ENCODE measurements around the gene HS3ST6.

The HS3ST6 gene

GRCh38 chr16:1917665-1918350 is 407 bp downstream of the HS3ST6 start:
- TF ChIP-seq CTCF (conservative IDR thresholded peaks at IDR 0.05; ENCODE audit: low read length) = no peak
- no peak for TF ChIP-seq EZH2phosphoT487 (IDR thresholded peaks at IDR 0.05; ENCODE audit: borderline replicate concordance)
- Histone ChIP-seq H4K20me1 (ENCODE audit: insufficient read depth, low read length, poor library complexity, severe bottlenecking) (no peaks in the 10 kb centered on the region), H3K9ac (ENCODE audit: low read depth, low read length, poor library complexity, severe bottlenecking) (no peak overlapping the region), H3K79me2 (ENCODE audit: insufficient read depth, low read length) (no peaks in the 10 kb centered on the region), H3K36me3 (ENCODE audit: insufficient read depth, low read length) (no peaks in the 10 kb centered on the region), H3F3A (ENCODE audit: low read depth) (no peaks in the 10 kb centered on the region), H3K27me3 (ENCODE audit: insufficient read depth, low read length, poor library complexity, severe bottlenecking) (no peaks in the 10 kb centered on the region), H2AFZ (ENCODE audit: low read length) (no peak overlapping the region), H3K4me3 (ENCODE audit: low read length, poor library complexity, severe bottlenecking) (no peak overlapping the region), H3K9me2 (replicated peaks; ENCODE audit: low read depth, low read length) (no peaks in the 10 kb centered on the region), H3K9me3 (ENCODE audit: insufficient read depth, low read depth, low read length) (no peaks in the 10 kb centered on the region), H3K4me2 (ENCODE audit: low read depth, low read length, poor library complexity, severe bottlenecking) (no peak overlapping the region), H3K4me1 (ENCODE audit: insufficient read depth, low read length, poor library complexity, severe bottlenecking) (no peaks in the 10 kb centered on the region)

GRCh38 chr16:1917056-1917664 is 1.1 kb downstream of the HS3ST6 start:
- Histone ChIP-seq H3K4me3 (ENCODE audit: low read length, poor library complexity, severe bottlenecking) (no peak overlapping the region), H3K27me3 (ENCODE audit: insufficient read depth, low read length, poor library complexity, severe bottlenecking) (no peaks in the 10 kb centered on the region), H3K9ac (ENCODE audit: low read depth, low read length, poor library complexity, severe bottlenecking) (no peak overlapping the region)

GRCh38 chr16:1916640-1916990 is 1.6 kb downstream of the HS3ST6 start:
- Histone ChIP-seq H2AFZ (ENCODE audit: low read length) (no peak overlapping the region), H3K36me3 (ENCODE audit: insufficient read depth, low read length) (no peaks in the 10 kb centered on the region), H3K27me3 (ENCODE audit: insufficient read depth, low read length, poor library complexity, severe bottlenecking) (no peaks in the 10 kb centered on the region), H3K9me3 (ENCODE audit: insufficient read depth, low read depth, low read length) (no peaks in the 10 kb centered on the region), H3F3A (ENCODE audit: low read depth) (no peaks in the 10 kb centered on the region), H3K4me2 (ENCODE audit: low read depth, low read length, poor library complexity, severe bottlenecking) (no peak overlapping the region), H3K9me2 (replicated peaks; ENCODE audit: low read depth, low read length) (no peaks in the 10 kb centered on the region), H3K4me1 (ENCODE audit: insufficient read depth, low read length, poor library complexity, severe bottlenecking) (no peaks in the 10 kb centered on the region), H3K9ac (ENCODE audit: low read depth, low read length, poor library complexity, severe bottlenecking) (no peak overlapping the region), H3K79me2 (ENCODE audit: insufficient read depth, low read length) (no peaks in the 10 kb centered on the region), H3K4me3 (ENCODE audit: low read length, poor library complexity, severe bottlenecking) (no peak overlapping the region), H4K20me1 (ENCODE audit: insufficient read depth, low read length, poor library complexity, severe bottlenecking) (no peaks in the 10 kb centered on the region)
- TF ChIP-seq EZH2phosphoT487 (IDR thresholded peaks at IDR 0.05; ENCODE audit: borderline replicate concordance) (no peak), CTCF (conservative IDR thresholded peaks at IDR 0.05; ENCODE audit: low read length) (no peak)

More at GRCh38 chr16:1917056-1917664, 1.1 kb downstream of the HS3ST6 start:
- Histone ChIP-seq H4K20me1 (ENCODE audit: insufficient read depth, low read length, poor library complexity, severe bottlenecking) (no peaks in the 10 kb centered on the region), H3K9me2 (replicated peaks; ENCODE audit: low read depth, low read length) (no peaks in the 10 kb centered on the region), H3K36me3 (ENCODE audit: insufficient read depth, low read length) (no peaks in the 10 kb centered on the region), H3F3A (ENCODE audit: low read depth) (no peaks in the 10 kb centered on the region), H3K9me3 (ENCODE audit: insufficient read depth, low read depth, low read length) (no peaks in the 10 kb centered on the region), H3K4me2 (ENCODE audit: low read depth, low read length, poor library complexity, severe bottlenecking) (no peak overlapping the region), H3K4me1 (ENCODE audit: insufficient read depth, low read length, poor library complexity, severe bottlenecking) (no peaks in the 10 kb centered on the region), H2AFZ (ENCODE audit: low read length) (no peak overlapping the region), H3K79me2 (ENCODE audit: insufficient read depth, low read length) (no peaks in the 10 kb centered on the region)
- TF ChIP-seq EZH2phosphoT487 (IDR thresholded peaks at IDR 0.05; ENCODE audit: borderline replicate concordance) = no peak
- TF ChIP-seq CTCF (conservative IDR thresholded peaks at IDR 0.05; ENCODE audit: low read length) = no peak

All from Loucy (cell line).